Natural killer cell (primary cell): ENCODE measurements around the gene BOK. TPM values are rescaled to one million over a fixed set of nuclear protein-coding genes. Genes with fewer than 3 reads are reported as not detected.
A peak's percentile ranks its signal among the peaks of the same experiment; 100 is the strongest.

ENCODE experiments used
- ATAC-seq, 3 donors: fragments of 150-1000 bp in 2 of 3; fragments of 200-7000 bp in 1 of 3; cut with Tn5 transposase; 1 replicate in 1 of 3; 2 replicates in 2 of 3; pipeline ENCODE4 v1.10.0; 2021; ENCODE audit warnings: mild to moderate bottlenecking in 2 of 3, moderate library complexity in 2 of 3
- DNase-seq, 2 donors: peaks; one replicate each; pipeline versions ENCODE4 v3.0.0 to v3.0.0-alpha.2; 2013 to 2021; ENCODE audit warnings: mixed read lengths in 1 of 2
- H3K27ac ChIP-seq: one replicate; pipeline ENCODE4 v1.5.1; 2013; ENCODE audit warnings: mild to moderate bottlenecking, low read length
- H3K27me3 ChIP-seq: one replicate; pipeline ENCODE4 v1.6.1; 2013; ENCODE audit warnings: low read length; ENCODE audit not compliant: control insufficient read depth, insufficient read depth
- H3K36me3 ChIP-seq: one replicate; pipeline ENCODE4 v1.6.1; 2013; ENCODE audit warnings: low read length; ENCODE audit not compliant: control insufficient read depth, insufficient read depth
- H3K4me1 ChIP-seq: one replicate; pipeline ENCODE4 v1.6.1; 2013; ENCODE audit warnings: low read length; ENCODE audit not compliant: control insufficient read depth, insufficient read depth
- H3K4me3 ChIP-seq: one replicate; pipeline ENCODE4 v1.5.1; 2013; ENCODE audit warnings: low read length
- H3K9me3 ChIP-seq: one replicate; pipeline ENCODE4 v1.6.1; 2013; ENCODE audit warnings: low read length; ENCODE audit not compliant: control insufficient read depth, insufficient read depth
- H3K27ac Mint-ChIP-seq, 2 donors: one replicate each; pipeline ENCODE4 v1.8.0; 2022; ENCODE audit warnings: mild to moderate bottlenecking in 2 of 2, mixed read lengths in 2 of 2, moderate library complexity in 1 of 2
- H3K27me3 Mint-ChIP-seq, 2 donors: one replicate each; pipeline ENCODE4 v1.8.0; 2022; ENCODE audit warnings: low read depth in 2 of 2, mixed read lengths in 2 of 2
- H3K36me3 Mint-ChIP-seq: one replicate; pipeline ENCODE4 v1.8.0; 2022; ENCODE audit warnings: mixed read lengths
- H3K4me1 Mint-ChIP-seq, 2 donors: one replicate each; pipeline ENCODE4 v1.8.0; 2022; ENCODE audit warnings: mixed read lengths in 2 of 2
- H3K4me3 Mint-ChIP-seq: one replicate; pipeline ENCODE4 v1.8.0; 2022; ENCODE audit warnings: mild to moderate bottlenecking, moderate library complexity, mixed read lengths
- H3K9me3 Mint-ChIP-seq, 2 donors: one replicate each; pipeline ENCODE4 v1.8.0; 2022; ENCODE audit warnings: mixed read lengths in 2 of 2
- WGBS: methylation state at CpG from one replicate; pipeline ENCODE4 v1.1.7; 2013; ENCODE audit warnings: missing lambda C conversion rate; ENCODE audit not compliant: insufficient coverage; 5-methylcytosine and 5-hydroxymethylcytosine counted together
- intact Hi-C: fragments of 100-400 bp; cut with micrococcal nuclease; formaldehyde crosslinking; loops from one replicate; pipeline ENCODE4 v1.14.2; 2022
- total RNA-seq, 4 donors: library from RNA; stranded (reverse); fragments of 120-200 nt in 1 of 4; gene quantifications; one replicate each; pipeline versions ENCODE4 v1.2.3 to v1.2.4, GENCODE V29; 2013 to 2022
- TF ChIP-seq, protein P1 (sequence below): fragments of 200-600 bp; IDR thresholded peaks from one replicate; pipeline ENCODE4 v1.8.0; 2022; ENCODE audit warnings: antibody characterized with exemption

Gene BOK
- total RNA-seq, 3 donors from 2014 or later (not counting 1 experiment from before 2014, with no cell fraction given): 11.0 to 23.7 (median 19.6) TPM

DNA sequence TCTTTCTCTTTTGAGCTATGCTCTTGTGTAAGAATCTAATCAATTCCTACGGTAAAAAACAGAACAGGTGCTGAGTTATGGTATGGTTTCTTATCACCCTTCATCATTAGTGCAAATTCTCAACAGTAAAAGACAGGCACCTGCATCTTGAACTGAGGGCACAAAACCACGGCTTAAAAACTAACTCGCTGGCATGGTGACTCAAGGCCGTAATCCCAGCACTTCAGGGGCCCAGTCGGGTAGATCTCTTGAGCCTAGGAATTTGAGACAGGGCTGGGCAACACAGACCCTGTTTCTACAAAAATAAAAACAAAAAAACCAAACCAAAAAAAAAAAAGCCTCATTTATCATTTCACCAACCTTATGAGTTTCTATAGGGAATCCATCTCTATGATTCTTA lies 45.1 kb downstream of the BOK start:
- intact Hi-C loops: no loop called here
- Histone ChIP-seq H3K27ac (no peak overlapping the region), H3K4me3 (no peak overlapping the region), H3K4me1 (peaks cover 3% of the 10 kb centered on the region), H3K36me3 (peaks cover 21% of the 10 kb centered on the region), H3K9me3 (no peaks in the 10 kb centered on the region), H3K27me3 (no peaks in the 10 kb centered on the region)
- Mint-ChIP-seq H3K36me3 (no peaks in the 10 kb centered on the region), H3K4me3 (no peak overlapping the region), H3K9me3 (no peaks in the 10 kb centered on the region), H3K27ac (no peak overlapping the region), H3K27me3 (no peaks in the 10 kb centered on the region), H3K4me1 (peaks cover 5% of the 10 kb centered on the region in 2 donors)
- DNase-seq (no peak), ATAC-seq (no peak)
- WGBS: 95% methylated on average over 4 of the region's 5 CpGs
- TF ChIP-seq, protein P1, sequence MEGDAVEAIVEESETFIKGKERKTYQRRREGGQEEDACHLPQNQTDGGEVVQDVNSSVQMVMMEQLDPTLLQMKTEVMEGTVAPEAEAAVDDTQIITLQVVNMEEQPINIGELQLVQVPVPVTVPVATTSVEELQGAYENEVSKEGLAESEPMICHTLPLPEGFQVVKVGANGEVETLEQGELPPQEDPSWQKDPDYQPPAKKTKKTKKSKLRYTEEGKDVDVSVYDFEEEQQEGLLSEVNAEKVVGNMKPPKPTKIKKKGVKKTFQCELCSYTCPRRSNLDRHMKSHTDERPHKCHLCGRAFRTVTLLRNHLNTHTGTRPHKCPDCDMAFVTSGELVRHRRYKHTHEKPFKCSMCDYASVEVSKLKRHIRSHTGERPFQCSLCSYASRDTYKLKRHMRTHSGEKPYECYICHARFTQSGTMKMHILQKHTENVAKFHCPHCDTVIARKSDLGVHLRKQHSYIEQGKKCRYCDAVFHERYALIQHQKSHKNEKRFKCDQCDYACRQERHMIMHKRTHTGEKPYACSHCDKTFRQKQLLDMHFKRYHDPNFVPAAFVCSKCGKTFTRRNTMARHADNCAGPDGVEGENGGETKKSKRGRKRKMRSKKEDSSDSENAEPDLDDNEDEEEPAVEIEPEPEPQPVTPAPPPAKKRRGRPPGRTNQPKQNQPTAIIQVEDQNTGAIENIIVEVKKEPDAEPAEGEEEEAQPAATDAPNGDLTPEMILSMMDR: no peak

GRCh38 chr2:241606186-241606585 lies 47.6 kb downstream of the BOK start:
- Mint-ChIP-seq H3K4me3 (no peak overlapping the region), H3K9me3 (no peaks in the 10 kb centered on the region), H3K27ac (no peak overlapping the region), H3K36me3 (no peaks in the 10 kb centered on the region), H3K4me1 (peaks cover 17 to 20% of the 10 kb centered on the region in 2 donors), H3K27me3 (no peaks in the 10 kb centered on the region)
- Histone ChIP-seq H3K4me1 (peaks cover 24% of the 10 kb centered on the region), H3K27ac (no peak overlapping the region), H3K4me3 (no peak overlapping the region), H3K9me3 (no peaks in the 10 kb centered on the region), H3K27me3 (no peaks in the 10 kb centered on the region), H3K36me3 (peaks cover 18% of the 10 kb centered on the region)
- 96% methylated on average over 8 of the region's 8 CpGs for WGBS
- ATAC-seq (no peak), DNase-seq (no peak)
- intact Hi-C loops: no loop called here
- TF ChIP-seq, protein P1: no peak

DNA sequence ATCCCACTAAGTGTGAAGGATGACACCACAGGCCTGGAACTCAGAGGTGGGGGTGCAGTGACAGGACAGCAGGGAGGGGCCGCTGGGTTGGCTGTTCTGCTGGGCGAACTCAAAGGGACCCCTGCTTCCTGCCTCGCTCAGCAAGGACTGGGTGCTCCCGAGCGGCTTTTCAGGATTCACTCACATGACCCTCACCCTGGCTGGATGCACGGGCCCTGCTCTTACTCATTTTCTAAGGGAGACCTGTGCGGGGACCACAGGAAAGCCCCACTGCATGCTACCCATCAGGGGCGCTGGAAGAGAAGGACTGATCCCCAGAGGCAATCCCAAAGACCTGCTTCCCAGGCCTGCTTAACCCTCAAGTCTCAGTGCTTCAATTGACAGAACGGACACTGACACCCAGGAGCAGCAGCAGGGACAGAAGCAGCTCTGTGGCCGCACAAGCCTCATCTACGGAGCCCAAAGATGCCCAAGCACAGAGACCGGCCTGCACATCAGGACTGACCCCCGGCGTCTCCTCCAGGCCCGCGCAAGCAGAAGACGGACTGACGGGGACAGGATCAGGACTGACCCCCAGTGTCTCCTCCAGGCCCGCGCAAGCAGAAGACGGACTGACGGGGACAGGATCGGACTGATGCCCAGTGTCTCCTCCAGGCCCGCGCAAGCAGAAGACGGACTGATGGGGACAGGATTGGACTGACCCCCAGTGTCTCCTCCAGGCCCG lies 48.8 kb downstream of the BOK start:
- no peaks in the 10 kb centered on the region for H3K27me3 ChIP-seq
- H3K36me3 ChIP-seq: peaks cover 15% of the 10 kb centered on the region
- H3K4me1 ChIP-seq: peaks cover 24% of the 10 kb centered on the region
- Mint-ChIP-seq H3K27me3 (no peaks in the 10 kb centered on the region), H3K9me3 (no peaks in the 10 kb centered on the region), H3K4me1 (peaks cover 17 to 20% of the 10 kb centered on the region in 2 donors), H3K36me3 (no peaks in the 10 kb centered on the region), H3K27ac (no peak overlapping the region), H3K4me3 (no peak overlapping the region)
- WGBS: 98% methylated on average over 27 of the region's 27 CpGs
- no peaks in the 10 kb centered on the region for H3K9me3 ChIP-seq
- TF ChIP-seq, protein P1: no peak
- DNase-seq (no peak), ATAC-seq (no peak)
- intact Hi-C loops: no loop called here
- no peak overlapping the region for H3K4me3 ChIP-seq
- no peak overlapping the region for H3K27ac ChIP-seq

- Histone ChIP-seq H3K9me3 (no peaks in the 10 kb centered on the region), H3K4me3 (no peak overlapping the region), H3K27ac (peak overlapping the region; percentile 8), H3K27me3 (no peaks in the 10 kb centered on the region), H3K4me1 (peaks cover 24% of the 10 kb centered on the region), H3K36me3 (peaks cover 5% of the 10 kb centered on the region)
- peak overlapping the region; percentile 90 for H3K4me3 Mint-ChIP-seq
- TF ChIP-seq, protein P1: no peak
- H3K27ac Mint-ChIP-seq: peak overlapping the region; percentile 83 to 86
- H3K4me1 Mint-ChIP-seq: peaks cover 17 to 20% of the 10 kb centered on the region in 2 donors
- no peaks in the 10 kb centered on the region for H3K9me3 Mint-ChIP-seq
- WGBS: 32% methylated on average over 10 of the region's 10 CpGs
- no peaks in the 10 kb centered on the region for H3K36me3 Mint-ChIP-seq
- DNase-seq (peak in 1 of 2 donors; percentile 27), ATAC-seq (peak in 1 of 3 donors; percentile 4)
- intact Hi-C loops: no loop called here
- no peaks in the 10 kb centered on the region for H3K27me3 Mint-ChIP-seq
These were observed 50.3 kb downstream of the BOK start for GRCh38 chr2:241608881-241609280.
